Endothelial cell of umbilical vein (primary cell): Measurements from ENCODE around the gene SIX4.

Experiments used
- POLR2A ChIP-seq: IDR thresholded peaks from 2 replicates; pipeline ENCODE4 v1.6.1; 2012; ENCODE audit warnings: low read depth, mild to moderate bottlenecking, control low read depth, low read length
- TF ChIP-seq, protein P1 (sequence below): IDR thresholded peaks from 2 replicates; pipeline ENCODE4 v1.6.1; 2011; ENCODE audit not compliant: insufficient read depth, insufficient read length

DNA sequence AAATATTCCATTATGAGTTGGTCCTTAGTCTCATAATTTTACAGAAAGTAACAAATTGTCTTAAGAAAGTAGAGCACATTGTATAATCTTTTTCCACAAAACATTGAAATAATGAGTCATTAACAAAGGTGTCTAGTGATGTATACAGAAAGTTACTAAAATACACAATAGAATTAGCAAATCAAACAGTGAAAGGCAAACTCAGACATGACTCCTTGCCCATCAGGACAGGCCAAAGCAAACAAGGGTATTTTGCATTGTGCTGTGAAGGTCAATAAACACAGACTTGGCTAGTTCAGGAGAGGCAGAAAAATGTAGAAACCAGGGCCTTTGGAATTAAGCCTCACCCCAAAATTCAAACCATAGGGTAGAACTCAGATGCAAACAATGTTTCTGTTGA, 37.3 kb downstream of the SIX4 start:
- no peak for TF ChIP-seq POLR2A
- TF ChIP-seq, protein P1, sequence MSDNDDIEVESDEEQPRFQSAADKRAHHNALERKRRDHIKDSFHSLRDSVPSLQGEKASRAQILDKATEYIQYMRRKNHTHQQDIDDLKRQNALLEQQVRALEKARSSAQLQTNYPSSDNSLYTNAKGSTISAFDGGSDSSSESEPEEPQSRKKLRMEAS, result no peak
